ENCODE measurements around the gene TUBGCP6. TPM values are rescaled to one million over a fixed set of nuclear protein-coding genes. Genes with fewer than 3 reads are reported as not detected.

Gene TUBGCP6
- total and polyA plus RNA-seq, 2 donors (not counting 3 experiments of a cell fraction or from before 2014, with no cell fraction given), result 33.1 to 45.3 TPM

GRCh38 chr22:50260801-50261614, 16.2 kb upstream of the TUBGCP6 start:
- Histone ChIP-seq H3K4me2 (ENCODE audit: insufficient read depth, low read length) (peak overlapping the region; percentile 85), H3K36me3 (ENCODE audit: control insufficient read depth in 2 of 2, extremely low read depth in 1 of 2, insufficient read depth in 2 of 2, low read length in 2 of 2) (peaks cover 0 to 19% of the 10 kb centered on the region in 2 experiments), H3K27me3 (ENCODE audit: control insufficient read depth in 2 of 2, insufficient read depth in 2 of 2, low read length in 2 of 2) (no peaks in the 10 kb centered on the region), H4K20me1 (replicated peaks; ENCODE audit: control insufficient read depth, extremely low read depth, insufficient read depth, low read length) (no peaks in the 10 kb centered on the region), H3K9me3 (replicated peaks; ENCODE audit: control insufficient read depth, insufficient read depth, low read length) (no peaks in the 10 kb centered on the region), H3K9ac (replicated peaks; ENCODE audit: extremely low read depth, insufficient read depth, low read length) (peak overlapping the region; percentile 67), H3K4me3 (replicated peaks in 1 of 3; ENCODE audit: insufficient read depth in 1 of 3, low read depth in 1 of 3, low read length in 3 of 3) (peak overlapping the region; percentile 23 to 69 (median 49)), H3K27ac (ENCODE audit: insufficient read depth, low read depth, low read length) (peak overlapping the region; percentile 22), H2AFZ (ENCODE audit: low read depth, low read length) (peak overlapping the region; percentile 76), H3K4me1 (ENCODE audit: control insufficient read depth, extremely low read depth, insufficient read depth, low read length) (peaks cover 11% of the 10 kb centered on the region), H3K9me1 (replicated peaks; ENCODE audit: control insufficient read depth, extremely low read depth, insufficient read depth, low read length) (no peaks in the 10 kb centered on the region), H3K79me2 (ENCODE audit: control insufficient read depth, insufficient read depth, low read length) (peaks cover 22% of the 10 kb centered on the region)
- ChIA-PET CTCF (interaction anchor here (0.7 to 4.9 kb wide), 5 partner anchors 9 to 81 kb away, joined by 3 to 41 read pairs (median 9); partner anchors contain the start of genes HDAC10 and MAPK11), POLR2A (interaction anchor here (1.3 kb wide), 1 partner anchor 11 kb away, joined by 3 read pairs; no protein-coding TSS in a partner anchor)
- intact Hi-C loops (cut with micrococcal nuclease), result loop anchor here (1.0 kb wide), 1 partner anchor 9 kb away; the partner anchor contains the start of gene MAPK11
- dilution Hi-C loops (cut with MboI; ENCODE audit: extremely low pct_ligation_motif_present, low sequenced_read_pairs), result no loop called here
- peak; percentile 59 for FAIRE-seq
- no TSS peak for BruUV-seq (replicated peaks)
- TF ChIP-seq CTCF (IDR thresholded peaks at IDR 0.05; ENCODE audit: extremely low read depth in 1 of 2, insufficient read depth in 1 of 2, low read depth in 1 of 2, low read length in 2 of 2), result no peak
- no peak for TF ChIP-seq GATA2 (IDR thresholded peaks at IDR 0.05; ENCODE audit: insufficient read depth, insufficient read length, low read depth, low read length)
- no peak for TF ChIP-seq POLR2AphosphoS5 (IDR thresholded peaks at IDR 0.05; ENCODE audit: insufficient read depth, low read depth, low read length)
- no peak for TF ChIP-seq MAX (IDR thresholded peaks at IDR 0.05; ENCODE audit: insufficient read depth, insufficient read length)
- no peak for TF ChIP-seq POLR2A (IDR thresholded peaks at IDR 0.05; ENCODE audit: low read depth, low read length)
- TF ChIP-seq JUN (IDR thresholded peaks at IDR 0.05; ENCODE audit: borderline replicate concordance, insufficient read depth, insufficient read length, low read depth), result no peak
- TF ChIP-seq MYC (IDR thresholded peaks at IDR 0.05; ENCODE audit: low read depth, low read length), result no peak
- no peak for TF ChIP-seq EZH2 (IDR thresholded peaks at IDR 0.05; ENCODE audit: borderline replicate concordance, low read depth, low read length, severe bottlenecking)
- TF ChIP-seq FOS (IDR thresholded peaks at IDR 0.05; ENCODE audit: borderline replicate concordance, insufficient read depth, low read length), result no peak
- DNase-seq (ENCODE audit: low read depth, low spot score), result peak; percentile 54

All from endothelial cell of umbilical vein (primary cell).